Measurements from ENCODE around the gene PDCD4. TPM values are rescaled to one million over a fixed set of nuclear protein-coding genes. Genes with fewer than 3 reads are reported as not detected.

Gene PDCD4
- total RNA-seq, 1 donor from 2014 or later = 77.9 TPM

GRCh38 chr10:110873951-110874350 lies 2.2 kb downstream of the PDCD4 start:
- no peaks in the 10 kb centered on the region for H3K27me3 ChIP-seq (ENCODE audit: control insufficient read depth, insufficient read depth, low read length)
- TF ChIP-seq CTCF (IDR thresholded peaks at IDR 0.05; ENCODE audit: insufficient read depth, low read length, severe bottlenecking) = no peak
- peak overlapping the region; percentile 70 for H3K4me3 ChIP-seq (ENCODE audit: low read depth, low read length)
- peaks cover 3% of the 10 kb centered on the region for H3K36me3 ChIP-seq (ENCODE audit: control insufficient read depth, insufficient read depth, low read length)
- FAIRE-seq = no peak
- no peak for DNase-seq (ENCODE audit: low read depth)

- peaks cover 6% of the 10 kb centered on the region for H3K36me3 ChIP-seq (ENCODE audit: control insufficient read depth, insufficient read depth, low read length)
- no peak for DNase-seq (ENCODE audit: low read depth)
- no peak for FAIRE-seq
- TF ChIP-seq CTCF (IDR thresholded peaks at IDR 0.05; ENCODE audit: insufficient read depth, low read length, severe bottlenecking) = no peak
- H3K27me3 ChIP-seq (ENCODE audit: control insufficient read depth, insufficient read depth, low read length) = no peaks in the 10 kb centered on the region
- H3K4me3 ChIP-seq (ENCODE audit: low read depth, low read length) = no peak overlapping the region
These were observed 4.3 kb downstream of the PDCD4 start for GRCh38 chr10:110876000-110876399.

GRCh38 chr10:110876788-110877187 lies 5.1 kb downstream of the PDCD4 start:
- FAIRE-seq (no peak), DNase-seq (ENCODE audit: low read depth) (no peak)
- Histone ChIP-seq H3K36me3 (ENCODE audit: control insufficient read depth, insufficient read depth, low read length) (peaks cover 9% of the 10 kb centered on the region), H3K27me3 (ENCODE audit: control insufficient read depth, insufficient read depth, low read length) (no peaks in the 10 kb centered on the region), H3K4me3 (ENCODE audit: low read depth, low read length) (no peak overlapping the region)
- no peak for TF ChIP-seq CTCF (IDR thresholded peaks at IDR 0.05; ENCODE audit: insufficient read depth, low read length, severe bottlenecking)

- Histone ChIP-seq H3K4me3 (ENCODE audit: low read depth, low read length) (no peak overlapping the region), H3K27me3 (ENCODE audit: control insufficient read depth, insufficient read depth, low read length) (no peaks in the 10 kb centered on the region), H3K36me3 (ENCODE audit: control insufficient read depth, insufficient read depth, low read length) (peaks cover 10% of the 10 kb centered on the region)
- TF ChIP-seq CTCF (IDR thresholded peaks at IDR 0.05; ENCODE audit: insufficient read depth, low read length, severe bottlenecking) = no peak
- FAIRE-seq (no peak), DNase-seq (ENCODE audit: low read depth) (no peak)
These were observed 8.3 kb downstream of the PDCD4 start for GRCh38 chr10:110880012-110880411.

GRCh38 chr10:110881247-110881646 lies 9.5 kb downstream of the PDCD4 start:
- FAIRE-seq = no peak
- no peak overlapping the region for H3K4me3 ChIP-seq (ENCODE audit: low read depth, low read length)
- no peak for DNase-seq (ENCODE audit: low read depth)
- H3K36me3 ChIP-seq (ENCODE audit: control insufficient read depth, insufficient read depth, low read length) = peaks cover 8% of the 10 kb centered on the region
- no peaks in the 10 kb centered on the region for H3K27me3 ChIP-seq (ENCODE audit: control insufficient read depth, insufficient read depth, low read length)
- no peak for TF ChIP-seq CTCF (IDR thresholded peaks at IDR 0.05; ENCODE audit: insufficient read depth, low read length, severe bottlenecking)

- no peak for FAIRE-seq
- no peak for DNase-seq (ENCODE audit: low read depth)
- no peak for TF ChIP-seq CTCF (IDR thresholded peaks at IDR 0.05; ENCODE audit: insufficient read depth, low read length, severe bottlenecking)
These were observed 10.2 kb downstream of the PDCD4 start for GRCh38 chr10:110881905-110882304.

More at GRCh38 chr10:110881905-110882304, 10.2 kb downstream of the PDCD4 start:
- Histone ChIP-seq H3K4me3 (ENCODE audit: low read depth, low read length) (no peak overlapping the region), H3K36me3 (ENCODE audit: control insufficient read depth, insufficient read depth, low read length) (peaks cover 9% of the 10 kb centered on the region), H3K27me3 (ENCODE audit: control insufficient read depth, insufficient read depth, low read length) (no peaks in the 10 kb centered on the region)

All from bronchial epithelial cell (primary cell).